H1 (cell line): ENCODE results near the gene DDI1. TPM values are rescaled to one million over a fixed set of nuclear protein-coding genes. Genes with fewer than 3 reads are reported as not detected.

Source experiments
- CTCF ChIA-PET: fragments of 300-600 bp; sonication (Branson Sonifier 250); formaldehyde crosslinking; loops from one replicate; lab custom pipeline; 2021; ENCODE audit not compliant: partially characterized antibody; lab: Charles Lee
- POLR2A ChIA-PET: fragments of 300-600 bp; sonication (Branson Sonifier 250); formaldehyde crosslinking; loops from one replicate; lab custom pipeline; 2021; ENCODE audit warnings: inconsistent platforms; ENCODE audit not compliant: partially characterized antibody; lab: Charles Lee
- DNase-seq, 2 experiments: peaks; one replicate each; pipeline versions ENCODE4 v3.0.0 to v3.0.0-alpha.2; 2010 to 2022; ENCODE audit warnings: low spot score in 2 of 2, low read depth in 1 of 2, mixed read lengths in 1 of 2
- FAIRE-seq: peaks from 2 replicates; lab custom pipeline; 2011; peaks lifted over from hg19 to GRCh38; lab: Jason Lieb, UNC
- H2AFZ ChIP-seq: 2 replicates; pipeline ENCODE4 v1.8.1; 2012; ENCODE audit warnings: low read length, inconsistent platforms
- H2AK5ac ChIP-seq: 2 replicates; pipeline ENCODE4 v1.6.1; 2013; ENCODE audit warnings: low read depth, low read length
- H2BK120ac ChIP-seq: replicated peaks from 2 replicates; pipeline ENCODE3; 2013; ENCODE audit warnings: low read depth, low read length, inconsistent platforms
- H2BK12ac ChIP-seq: 2 replicates; pipeline ENCODE4 v1.6.1; 2013; ENCODE audit warnings: low read depth, low read length
- H2BK15ac ChIP-seq: 2 replicates; pipeline ENCODE4 v1.6.1; 2013; ENCODE audit warnings: low read length
- H2BK20ac ChIP-seq: 2 replicates; pipeline ENCODE4 v1.6.1; 2013; ENCODE audit warnings: low read length
- H2BK5ac ChIP-seq: 2 replicates; pipeline ENCODE4 v1.6.1; 2013; ENCODE audit warnings: low read depth, low read length
- H3K14ac ChIP-seq: 2 replicates; pipeline ENCODE4 v1.6.1; 2013; ENCODE audit warnings: inconsistent platforms; ENCODE audit not compliant: insufficient read length
- H3K18ac ChIP-seq: 2 replicates; pipeline ENCODE4 v1.6.1; 2013; ENCODE audit warnings: low read length; ENCODE audit errors: extremely low read depth
- H3K23ac ChIP-seq: 2 replicates; pipeline ENCODE4 v1.6.1; 2013; ENCODE audit warnings: inconsistent platforms; ENCODE audit not compliant: insufficient read length
- H3K23me2 ChIP-seq: 2 replicates; pipeline ENCODE4 v1.6.1; 2013; ENCODE audit warnings: low read depth, low read length
- H3K27ac ChIP-seq: 2 replicates; pipeline ENCODE4 v1.6.1; 2011; ENCODE audit warnings: low read depth, low read length, inconsistent platforms
- H3K27me3 ChIP-seq, 4 experiments: replicated peaks in 1 of 4; 1 replicate in 1 of 4; 2 replicates in 3 of 4; pipeline versions ENCODE4 v1.6.1 to v1.8.1; 2011 to 2013; ENCODE audit warnings: low read length in 3 of 4, mild to moderate bottlenecking in 3 of 4, inconsistent platforms in 2 of 4, mixed read lengths in 2 of 4, moderate library complexity in 1 of 4; ENCODE audit not compliant: control insufficient read depth in 3 of 4, insufficient read depth in 3 of 4; ENCODE audit errors: extremely low read depth in 1 of 4
- H3K36me3 ChIP-seq, 4 experiments: 2 replicates each; pipeline versions ENCODE4 v1.6.1 to v1.8.1; 2011 to 2013; ENCODE audit warnings: mild to moderate bottlenecking in 4 of 4, low read length in 3 of 4, moderate library complexity in 2 of 4, control low read depth in 1 of 4, inconsistent platforms in 1 of 4; ENCODE audit not compliant: insufficient read depth in 4 of 4, control insufficient read depth in 2 of 4
- H3K4ac ChIP-seq: replicated peaks from 2 replicates; pipeline ENCODE3; 2013; ENCODE audit warnings: low read length, low read depth, mixed read lengths, inconsistent platforms; ENCODE audit not compliant: insufficient read length
- H3K4me1 ChIP-seq, 4 experiments: replicated peaks in 1 of 4; 1 replicate in 1 of 4; 2 replicates in 3 of 4; pipeline versions ENCODE4 v1.6.1 to v1.8.1; 2011 to 2013; ENCODE audit warnings: low read length in 3 of 4, inconsistent platforms in 2 of 4, mixed read lengths in 1 of 4; ENCODE audit not compliant: insufficient read depth in 4 of 4, control insufficient read depth in 3 of 4
- H3K4me2 ChIP-seq, 2 experiments: 2 replicates each; pipeline versions ENCODE4 v1.6.1 to v1.8.1; 2011 to 2013; ENCODE audit warnings: low read depth in 2 of 2, low read length in 2 of 2, control low read depth in 1 of 2, inconsistent platforms in 1 of 2, mild to moderate bottlenecking in 1 of 2; ENCODE audit not compliant: insufficient read depth in 1 of 2
- H3K4me3 ChIP-seq, 4 experiments: fragments of 200-600, 300-600 bp in 1 of 4; sonication (generic), shearing (Covaris generic), sonication (Bioruptor Twin) in 1 of 4; 2 replicates each; pipeline versions ENCODE4 v1.5.1 to v1.8.1; 2011 to 2016; ENCODE audit warnings: low read length in 4 of 4, low read depth in 3 of 4, control low read depth in 2 of 4, inconsistent platforms in 2 of 4, mild to moderate bottlenecking in 2 of 4, mixed read lengths in 1 of 4, moderate library complexity in 1 of 4; ENCODE audit not compliant: insufficient read depth in 2 of 4; ENCODE audit errors: extremely low read depth in 1 of 4
- H3K56ac ChIP-seq: replicated peaks from 2 replicates; pipeline ENCODE3; 2013; ENCODE audit warnings: low read depth, mild to moderate bottlenecking, mixed read lengths, low read length, inconsistent platforms; ENCODE audit not compliant: insufficient read length
- H3K79me1 ChIP-seq: 2 replicates; pipeline ENCODE4 v1.6.1; 2013; ENCODE audit warnings: low read depth, low read length, control low read depth
- H3K79me2 ChIP-seq, 2 experiments: 2 replicates each; pipeline versions ENCODE4 v1.6.1 to v1.8.1; 2012 to 2013; ENCODE audit warnings: low read length in 2 of 2, mild to moderate bottlenecking in 2 of 2, inconsistent platforms in 1 of 2; ENCODE audit not compliant: insufficient read depth in 2 of 2, control insufficient read depth in 1 of 2
- H3K9ac ChIP-seq, 4 experiments: replicated peaks in 1 of 4; 1 replicate in 1 of 4; 2 replicates in 3 of 4; pipeline versions ENCODE4 v1.6.1 to v1.8.1; 2011 to 2013; ENCODE audit warnings: low read depth in 3 of 4, low read length in 3 of 4, control low read depth in 2 of 4, mild to moderate bottlenecking in 2 of 4, moderate library complexity in 2 of 4, inconsistent platforms in 1 of 4; ENCODE audit errors: extremely low read depth in 1 of 4
- H3K9me3 ChIP-seq, 2 experiments: 2 replicates each; pipeline versions ENCODE4 v1.6.1 to v1.8.1; 2012 to 2013; ENCODE audit warnings: mild to moderate bottlenecking in 2 of 2, moderate library complexity in 2 of 2, control low read depth in 1 of 2, inconsistent platforms in 1 of 2, low read depth in 1 of 2, low read length in 1 of 2, mixed read lengths in 1 of 2; ENCODE audit not compliant: insufficient read depth in 2 of 2
- H4K20me1 ChIP-seq, 2 experiments: replicated peaks in 1 of 2; 2 replicates each; pipeline versions ENCODE3 to v1.8.1; 2011 to 2013; ENCODE audit warnings: inconsistent platforms in 2 of 2, low read length in 2 of 2, mild to moderate bottlenecking in 1 of 2; ENCODE audit not compliant: insufficient read depth in 2 of 2, control insufficient read depth in 1 of 2
- H4K5ac ChIP-seq: 2 replicates; pipeline ENCODE4 v1.6.1; 2013; ENCODE audit warnings: low read length, low read depth, mixed read lengths, inconsistent platforms; ENCODE audit not compliant: insufficient read length
- H4K8ac ChIP-seq: 2 replicates; pipeline ENCODE4 v1.8.0; 2013; ENCODE audit warnings: mild to moderate bottlenecking, moderate library complexity, low read length, inconsistent platforms; ENCODE audit not compliant: insufficient read depth; ENCODE audit errors: extremely low read depth
- H4K91ac ChIP-seq: replicated peaks from 2 replicates; pipeline ENCODE3; 2013; ENCODE audit warnings: low read length, mixed read lengths, inconsistent platforms; ENCODE audit not compliant: insufficient read length
- GABPA ChIP-seq: IDR thresholded peaks from 2 replicates; pipeline ENCODE4 v1.6.1; 2011; ENCODE audit warnings: mild to moderate bottlenecking, low read length, moderate library complexity, borderline replicate concordance; ENCODE audit not compliant: insufficient read depth
- KDM4A ChIP-seq: IDR thresholded peaks from one replicate; pipeline ENCODE4 v1.7.1; 2012; ENCODE audit warnings: low read depth, mild to moderate bottlenecking, moderate library complexity, low read length, inconsistent platforms; ENCODE audit not compliant: severe bottlenecking
- POU5F1 ChIP-seq: IDR thresholded peaks from 2 replicates; pipeline ENCODE4 v1.6.1; 2011; ENCODE audit warnings: low read depth, mild to moderate bottlenecking, low read length, moderate library complexity
- RAD21 ChIP-seq, 2 experiments: IDR thresholded peaks in 1 of 2; conservative IDR thresholded peaks in 1 of 2; 2 replicates each; pipeline ENCODE4 v1.6.1; 2011; ENCODE audit warnings: low read depth in 2 of 2, low read length in 2 of 2, improper control_type of control experiment in 1 of 2, inconsistent platforms in 1 of 2, mild to moderate bottlenecking in 1 of 2, moderate library complexity in 1 of 2
- RBBP5 ChIP-seq: IDR thresholded peaks from 2 replicates; pipeline ENCODE4 v1.7.1; 2012; ENCODE audit warnings: low read depth, mild to moderate bottlenecking, inconsistent platforms, low read length, moderate library complexity, borderline replicate concordance
- RNF2 ChIP-seq: fragments of 200-900, 300-1000 bp; sonication (generic); IDR thresholded peaks from 2 replicates; pipeline ENCODE4 v1.7.1; 2016; ENCODE audit warnings: borderline replicate concordance, low read depth, mild to moderate bottlenecking, antibody characterized with exemption, low read length; ENCODE audit not compliant: poor library complexity, severe bottlenecking; ENCODE audit errors: missing control alignments
- SIRT6 ChIP-seq: IDR thresholded peaks from one replicate; pipeline ENCODE4 v1.7.1; 2012; ENCODE audit warnings: low read length, inconsistent platforms
- SP4 ChIP-seq: IDR thresholded peaks from 2 replicates; pipeline ENCODE4 v1.6.1; 2012; ENCODE audit warnings: low read length, inconsistent platforms
- TAF7 ChIP-seq: optimal IDR thresholded peaks from 2 replicates; pipeline ENCODE3; 2011; ENCODE audit warnings: low read depth, mild to moderate bottlenecking, inconsistent platforms, low read length, moderate library complexity, borderline replicate concordance
- USF2 ChIP-seq: IDR thresholded peaks from 2 replicates; pipeline ENCODE4 v1.6.1; 2011; ENCODE audit warnings: low read length, improper control_type of control experiment
- YY1 ChIP-seq: IDR thresholded peaks from 2 replicates; pipeline ENCODE4 v1.6.1; 2011; ENCODE audit warnings: low read depth, mild to moderate bottlenecking, low read length
- WGBS, 2 experiments: shearing (Covaris generic) in 1 of 2; methylation state at CpG; one replicate each; pipeline versions ENCODE4 v1.1.6 to v1.1.7; 2013 to 2015; ENCODE audit warnings: low lambda C conversion rate in 2 of 2, mixed read lengths in 2 of 2, inconsistent platforms in 1 of 2, low coverage in 1 of 2, missing lambda C conversion rate in 1 of 2; ENCODE audit not compliant: insufficient replicate concordance in 2 of 2, insufficient coverage in 1 of 2, insufficient read length in 1 of 2; ENCODE audit errors: extremely low coverage in 1 of 2, missing lambda C conversion rate in 1 of 2; 5-methylcytosine and 5-hydroxymethylcytosine counted together
- polyA plus RNA-seq, 7 experiments: library from polyadenylated mRNA; depleted of rRNA in 3 of 7; stranded (reverse) in 5 of 7; unstranded in 2 of 7; fragments of >200 nt in 5 of 7; fragments of 200-250 nt in 2 of 7; gene quantifications; 1 replicate in 5 of 7; 2 replicates in 1 of 7; 4 replicates in 1 of 7; pipeline versions ENCODE4 v1.2.1 to v1.2.3, GENCODE V29; 2011 to 2013; ENCODE audit warnings: missing spikeins in 2 of 7, mixed read lengths in 2 of 7
- total RNA-seq: library from RNA; stranded (reverse); fragmentation: NEBNext Ultra II Directional; extraction: Animal tissue kit (Norgen Biotek cat#: 25700); gene quantifications from 2 replicates; pipeline ENCODE4 v1.2.1, GENCODE V29; 2021

The DDI1 gene
- total and polyA plus RNA-seq, 2 of the 8 experiments (the other 6 are each of a cell fraction or from before 2014, with no cell fraction given), result not detected

DNA sequence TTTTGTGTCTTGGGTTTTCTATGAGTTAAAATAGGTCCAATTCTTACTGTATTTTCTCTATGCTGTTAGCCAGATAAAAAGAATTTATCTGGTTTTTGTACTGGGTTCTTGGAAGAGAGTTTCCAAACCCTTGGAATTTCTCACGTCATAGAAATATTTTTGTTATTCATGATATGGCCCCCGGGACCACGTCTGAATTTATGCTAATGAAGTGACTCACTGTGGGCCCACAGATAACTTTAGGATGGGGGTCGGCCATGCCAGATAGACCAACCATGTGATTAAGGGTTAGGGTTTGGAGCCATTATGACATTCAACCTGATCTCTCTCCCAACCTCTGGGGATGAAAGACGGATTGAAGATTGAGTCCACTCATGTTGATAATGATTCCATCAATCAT is 35.6 kb upstream of the DDI1 start:
- no peak overlapping the region for H2AFZ ChIP-seq
- H3K27me3 ChIP-seq, result no peaks in the 10 kb centered on the region
- no peak overlapping the region for H3K56ac ChIP-seq
- no peak overlapping the region for H2BK120ac ChIP-seq
- no peaks in the 10 kb centered on the region for H3K79me2 ChIP-seq
- no peaks in the 10 kb centered on the region for H3K36me3 ChIP-seq
- H3K27ac ChIP-seq, result no peak overlapping the region
- POLR2A ChIA-PET, result no interaction called here
- no peak overlapping the region for H3K14ac ChIP-seq
- H3K23ac ChIP-seq, result no peak overlapping the region
- H2BK12ac ChIP-seq, result no peak overlapping the region
- H4K8ac ChIP-seq, result no peak overlapping the region
- no peaks in the 10 kb centered on the region for H3K23me2 ChIP-seq
- H4K20me1 ChIP-seq, result peaks cover 0 to 1% of the 10 kb centered on the region in 2 experiments
- no peak for FAIRE-seq
- no peaks in the 10 kb centered on the region for H3K4me1 ChIP-seq
- no peak overlapping the region for H4K91ac ChIP-seq
- no peak overlapping the region for H3K4me2 ChIP-seq
- H2BK20ac ChIP-seq, result no peak overlapping the region
- no peak overlapping the region for H3K18ac ChIP-seq
- CTCF ChIA-PET, result no interaction called here
- no peaks in the 10 kb centered on the region for H3K9me3 ChIP-seq
- TF ChIP-seq POU5F1, result no peak
- TF ChIP-seq KDM4A, result no peak
- no peak for TF ChIP-seq TAF7
- no peak for TF ChIP-seq RBBP5
- TF ChIP-seq SP4, result no peak
- TF ChIP-seq USF2, result no peak
- TF ChIP-seq YY1, result no peak
- no peak for TF ChIP-seq SIRT6
- no peak for TF ChIP-seq RNF2
- TF ChIP-seq GABPA, result no peak
- no peak for TF ChIP-seq RAD21 (IDR thresholded peaks at IDR 0.05 in 1 of 2, conservative IDR thresholded peaks at IDR 0.05 in 1 of 2; ENCODE audit: low read depth in 2 of 2, low read length in 2 of 2)
- H3K79me1 ChIP-seq, result no peaks in the 10 kb centered on the region
- no peak overlapping the region for H3K4me3 ChIP-seq
- no peak overlapping the region for H2AK5ac ChIP-seq
- no peak overlapping the region for H4K5ac ChIP-seq
- H3K9ac ChIP-seq, result no peak overlapping the region
- no peak overlapping the region for H2BK5ac ChIP-seq
- DNase-seq, result no peak
- H2BK15ac ChIP-seq, result no peak overlapping the region
- 86% methylated on average over 5 of the region's 5 CpGs; no CpG with 5 or more reads in 1 of the 2 experiments for WGBS, 2 experiments
- no peak overlapping the region for H3K4ac ChIP-seq
